Esophagus squamous epithelium (tissue), 5 donors: ENCODE measurements around the gene TMEM178B. TPM values are rescaled to one million over a fixed set of nuclear protein-coding genes. Genes with fewer than 3 reads are reported as not detected.

Experiments used
- DNase-seq: peaks from one replicate; lab custom pipeline; 2025; lab: John Stamatoyannopoulos, UW
- H3K27ac ChIP-seq, 4 donors: fragments of 200-600 bp; sonication (generic); one replicate each; pipeline ENCODE4 v1.5.1; 2016 to 2019; ENCODE audit warnings: mild to moderate bottlenecking in 1 of 4
- H3K27me3 ChIP-seq, 4 donors: fragments of 200-600 bp; sonication (generic); 1 replicate in 3 of 4; 2 replicates in 1 of 4; pipeline versions ENCODE4 v1.5.1 to v1.6.0; 2017 to 2021; ENCODE audit warnings: antibody characterized with exemption in 1 of 4
- H3K36me3 ChIP-seq, 3 donors: fragments of 200-600 bp; sonication (generic); one replicate each; pipeline ENCODE4 v1.5.1; 2016 to 2019
- H3K4me1 ChIP-seq, 3 donors: fragments of 200-600 bp; sonication (generic); one replicate each; pipeline ENCODE4 v1.5.1; 2017 to 2019
- H3K4me3 ChIP-seq, 4 donors: fragments of 200-600 bp; sonication (generic); 1 replicate in 3 of 4; 2 replicates in 1 of 4; pipeline ENCODE4 v1.5.1; 2016 to 2019; ENCODE audit warnings: mild to moderate bottlenecking in 2 of 4, moderate library complexity in 1 of 4
- H3K9me3 ChIP-seq, 3 donors: fragments of 200-600 bp; sonication (generic); one replicate each; pipeline ENCODE4 v1.5.1; 2016 to 2019
- POLR2A ChIP-seq, 4 donors: fragments of 450-650 bp; IDR thresholded peaks; one replicate each; pipeline ENCODE4 v1.6.1; 2017; ENCODE audit warnings: antibody characterized with exemption in 4 of 4, mild to moderate bottlenecking in 4 of 4, moderate library complexity in 3 of 4
- WGBS, 2 donors: methylation state at CpG; one replicate each; pipeline ENCODE4 v1.1.5; 2018; 5-methylcytosine and 5-hydroxymethylcytosine counted together
- intact Hi-C: fragments of 100-400 bp; cut with DNase I; formaldehyde crosslinking; loops from one replicate; pipeline ENCODE4 v1.15.0; 2022
- total RNA-seq, 4 donors: library from RNA; depleted of rRNA; stranded (reverse); fragments of >200 nt; gene quantifications; one replicate each; pipeline ENCODE4 v1.1.0, GENCODE V29; 2016
- TF ChIP-seq, protein P1 (sequence below), 6 experiments: fragments of 450-650 bp in 4 of 6; fragments of 200-600 bp in 2 of 6; sonication (generic) in 2 of 6; IDR thresholded peaks; one replicate each; pipeline ENCODE4 v1.5.1; 2016 to 2019; ENCODE audit warnings: antibody characterized with exemption in 6 of 6, mild to moderate bottlenecking in 4 of 6, moderate library complexity in 4 of 6
- donor health status: DM: yes; HTN: yes; CAD: no.

Gene TMEM178B
- total RNA-seq, 4 donors from 2014 or later, result 0.95 to 1.7 (median 1.2) TPM

- DNase-seq, result no peak
- H3K9me3 ChIP-seq, result no peaks in the 10 kb centered on the region
- no peak overlapping the region for H3K4me3 ChIP-seq
- H3K4me1 ChIP-seq, result peaks cover 5 to 29% (median 9%) of the 10 kb centered on the region in 3 donors
- intact Hi-C loops, result no loop called here
- 62 to 68% methylated on average over 1 to 3 of the region's 3 CpGs for WGBS, 2 donors
- H3K27me3 ChIP-seq, result no peaks in the 10 kb centered on the region
- H3K36me3 ChIP-seq, result no peaks in the 10 kb centered on the region
- no peak overlapping the region for H3K27ac ChIP-seq
- TF ChIP-seq, protein P1, sequence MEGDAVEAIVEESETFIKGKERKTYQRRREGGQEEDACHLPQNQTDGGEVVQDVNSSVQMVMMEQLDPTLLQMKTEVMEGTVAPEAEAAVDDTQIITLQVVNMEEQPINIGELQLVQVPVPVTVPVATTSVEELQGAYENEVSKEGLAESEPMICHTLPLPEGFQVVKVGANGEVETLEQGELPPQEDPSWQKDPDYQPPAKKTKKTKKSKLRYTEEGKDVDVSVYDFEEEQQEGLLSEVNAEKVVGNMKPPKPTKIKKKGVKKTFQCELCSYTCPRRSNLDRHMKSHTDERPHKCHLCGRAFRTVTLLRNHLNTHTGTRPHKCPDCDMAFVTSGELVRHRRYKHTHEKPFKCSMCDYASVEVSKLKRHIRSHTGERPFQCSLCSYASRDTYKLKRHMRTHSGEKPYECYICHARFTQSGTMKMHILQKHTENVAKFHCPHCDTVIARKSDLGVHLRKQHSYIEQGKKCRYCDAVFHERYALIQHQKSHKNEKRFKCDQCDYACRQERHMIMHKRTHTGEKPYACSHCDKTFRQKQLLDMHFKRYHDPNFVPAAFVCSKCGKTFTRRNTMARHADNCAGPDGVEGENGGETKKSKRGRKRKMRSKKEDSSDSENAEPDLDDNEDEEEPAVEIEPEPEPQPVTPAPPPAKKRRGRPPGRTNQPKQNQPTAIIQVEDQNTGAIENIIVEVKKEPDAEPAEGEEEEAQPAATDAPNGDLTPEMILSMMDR (IDR thresholded peaks at IDR 0.05), result no peak
- TF ChIP-seq POLR2A (IDR thresholded peaks at IDR 0.05), result no peak
Measured at GRCh38 chr7:141286522-141286921, 212.7 kb downstream of the TMEM178B start.

DNA sequence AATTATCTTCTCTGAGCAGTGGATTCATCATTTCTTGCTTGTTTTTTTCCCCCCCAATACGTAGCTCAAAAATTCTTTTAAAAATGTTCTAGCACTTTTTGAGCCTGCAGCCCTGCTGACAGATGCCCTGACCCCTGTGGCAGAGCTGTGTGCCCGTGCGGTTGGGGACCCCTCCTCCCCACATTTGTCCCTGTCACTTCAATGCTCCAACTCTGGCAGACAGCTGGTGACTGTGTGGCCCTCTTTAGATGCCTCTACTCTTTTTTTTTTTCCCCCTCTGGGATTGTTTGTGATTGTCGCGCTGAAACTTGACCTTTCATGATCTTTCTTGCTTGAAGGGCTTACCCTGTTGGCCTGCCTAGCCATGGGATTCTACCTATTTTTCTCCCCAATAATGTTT, 214.1 kb downstream of the TMEM178B start:
- no peak for DNase-seq
- Histone ChIP-seq H3K4me1 (peaks cover 5 to 23% (median 9%) of the 10 kb centered on the region in 3 donors), H3K27ac (no peak overlapping the region), H3K4me3 (no peak overlapping the region), H3K36me3 (no peaks in the 10 kb centered on the region), H3K9me3 (no peaks in the 10 kb centered on the region), H3K27me3 (no peaks in the 10 kb centered on the region)
- WGBS, 2 donors, result 48 to 56% methylated on average over 5 of the region's 5 CpGs
- TF ChIP-seq POLR2A (IDR thresholded peaks at IDR 0.05), result no peak
- TF ChIP-seq, protein P1 (IDR thresholded peaks at IDR 0.05), result no peak
- intact Hi-C loops, result no loop called here

GRCh38 chr7:141288626-141289025, 214.8 kb downstream of the TMEM178B start:
- no peak for DNase-seq
- Histone ChIP-seq H3K4me3 (no peak overlapping the region), H3K36me3 (no peaks in the 10 kb centered on the region), H3K27me3 (no peaks in the 10 kb centered on the region), H3K27ac (peak overlapping the region in 1 of 4 donors; percentile 52), H3K4me1 (peaks cover 5 to 23% (median 9%) of the 10 kb centered on the region in 3 donors), H3K9me3 (no peaks in the 10 kb centered on the region)
- TF ChIP-seq POLR2A (IDR thresholded peaks at IDR 0.05), result no peak
- TF ChIP-seq, protein P1 (IDR thresholded peaks at IDR 0.05), result no peak
- WGBS, 2 donors, result 33 to 59% methylated on average over 7 of the region's 7 CpGs
- intact Hi-C loops, result no loop called here

GRCh38 chr7:141290365-141290764, 216.5 kb downstream of the TMEM178B start:
- no peaks in the 10 kb centered on the region for H3K36me3 ChIP-seq
- DNase-seq, result no peak
- no peaks in the 10 kb centered on the region for H3K27me3 ChIP-seq
- WGBS, 2 donors, result 90 to 91% methylated on average over 8 of the region's 8 CpGs
- H3K9me3 ChIP-seq, result no peaks in the 10 kb centered on the region
- H3K4me3 ChIP-seq, result no peak overlapping the region
- intact Hi-C loops, result no loop called here
- no peak overlapping the region for H3K27ac ChIP-seq
- TF ChIP-seq, protein P1 (IDR thresholded peaks at IDR 0.05), result no peak
- no peak for TF ChIP-seq POLR2A (IDR thresholded peaks at IDR 0.05)
- H3K4me1 ChIP-seq, result peaks cover 5 to 23% (median 9%) of the 10 kb centered on the region in 3 donors

DNA sequence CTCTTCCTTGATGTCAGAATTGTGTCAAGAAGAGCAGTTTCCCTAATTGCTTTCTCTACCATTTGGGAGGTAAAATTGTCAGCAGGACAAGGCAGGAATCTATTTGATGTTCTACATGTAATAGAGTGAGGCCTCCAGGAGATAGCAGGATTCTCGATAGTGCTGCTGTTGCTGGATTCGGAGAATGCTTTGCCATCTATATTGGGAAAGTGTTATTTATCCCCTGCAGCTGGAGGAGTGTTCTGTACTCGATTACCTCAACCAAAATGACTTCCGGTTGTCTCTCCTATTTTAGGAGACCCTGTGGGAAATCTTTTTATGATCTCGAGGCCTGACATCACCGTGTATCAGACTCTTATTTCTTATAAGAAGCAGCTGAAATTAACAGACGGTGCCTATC, 217.1 kb downstream of the TMEM178B start:
- Histone ChIP-seq H3K27ac (no peak overlapping the region), H3K4me3 (no peak overlapping the region), H3K27me3 (no peaks in the 10 kb centered on the region), H3K4me1 (peaks cover 5 to 23% (median 9%) of the 10 kb centered on the region in 3 donors), H3K9me3 (no peaks in the 10 kb centered on the region), H3K36me3 (no peaks in the 10 kb centered on the region)
- TF ChIP-seq POLR2A (IDR thresholded peaks at IDR 0.05), result no peak
- TF ChIP-seq, protein P1 (IDR thresholded peaks at IDR 0.05), result no peak
- no peak for DNase-seq
- 91 to 94% methylated on average over 7 of the region's 7 CpGs for WGBS, 2 donors
- intact Hi-C loops, result no loop called here
